HL-60 (cell line): ENCODE results near the gene GGT7.

Experiments used
- DNase-seq, 2 experiments: peaks; one replicate each; pipeline ENCODE4 v3.0.0-alpha.2; 2010 to 2020; ENCODE audit warnings: low read depth in 1 of 2, low spot score in 1 of 2
- H3K27ac ChIP-seq: fragments of 250-450 bp; sonication (Bioruptor Pico); replicated peaks from 2 replicates; pipeline ENCODE4 v1.5.1; 2020; ENCODE audit warnings: mild to moderate bottlenecking, moderate library complexity
- H3K27me3 ChIP-seq: fragments of 250-450 bp; sonication (Bioruptor Pico); 2 replicates; pipeline ENCODE4 v1.5.1; 2021; ENCODE audit warnings: mild to moderate bottlenecking, moderate library complexity; ENCODE audit not compliant: insufficient read depth, poor library complexity, severe bottlenecking
- H3K4me3 ChIP-seq: replicated peaks from 2 replicates; pipeline ENCODE4 v1.5.1; 2011; ENCODE audit warnings: mild to moderate bottlenecking, control low read depth, low read length; ENCODE audit not compliant: insufficient read depth
- CTCF ChIP-seq: IDR thresholded peaks from one replicate; pipeline ENCODE4 v1.5.1; 2011; ENCODE audit warnings: low read length, control low read depth, inconsistent platforms; ENCODE audit not compliant: insufficient read depth
- GABPA ChIP-seq: IDR thresholded peaks from 2 replicates; pipeline ENCODE4 v1.6.1; 2012; ENCODE audit warnings: low read depth
- POLR2AphosphoS5 ChIP-seq: IDR thresholded peaks from 2 replicates; pipeline ENCODE4 v1.6.1; 2012; ENCODE audit warnings: low read depth
- SPI1 ChIP-seq: IDR thresholded peaks from 2 replicates; pipeline ENCODE4 v1.6.1; 2012; ENCODE audit warnings: low read depth, mild to moderate bottlenecking, borderline replicate concordance
- TF ChIP-seq, protein P1 (sequence below): IDR thresholded peaks from 2 replicates; pipeline ENCODE4 v1.6.1; 2012; ENCODE audit warnings: low read depth; ENCODE audit not compliant: insufficient replicate concordance

Gene GGT7

DNA sequence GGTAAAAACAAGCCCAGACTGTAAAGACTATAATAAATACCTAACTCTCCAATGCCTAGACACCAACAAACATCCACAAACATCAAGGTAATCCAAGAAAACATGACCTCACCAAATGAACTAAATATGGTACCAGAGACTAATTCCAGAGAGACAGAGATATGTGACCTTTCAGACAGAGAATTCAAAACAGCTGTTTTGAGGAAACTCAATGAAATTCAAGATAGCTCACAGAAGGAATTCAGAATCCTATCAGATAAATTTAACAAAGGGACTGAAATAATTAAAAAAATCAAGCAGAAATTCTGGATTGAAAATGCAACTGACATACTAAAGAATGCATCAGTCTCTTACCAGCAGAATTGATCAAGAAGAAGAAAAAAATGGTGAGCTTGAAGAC, 73.8 kb downstream of the GGT7 start:
- Histone ChIP-seq H3K4me3 (no peak overlapping the region), H3K27me3 (no peaks in the 10 kb centered on the region), H3K27ac (no peak overlapping the region)
- TF ChIP-seq POLR2AphosphoS5 (no peak), GABPA (no peak), CTCF (no peak), SPI1 (no peak)
- TF ChIP-seq, protein P1, sequence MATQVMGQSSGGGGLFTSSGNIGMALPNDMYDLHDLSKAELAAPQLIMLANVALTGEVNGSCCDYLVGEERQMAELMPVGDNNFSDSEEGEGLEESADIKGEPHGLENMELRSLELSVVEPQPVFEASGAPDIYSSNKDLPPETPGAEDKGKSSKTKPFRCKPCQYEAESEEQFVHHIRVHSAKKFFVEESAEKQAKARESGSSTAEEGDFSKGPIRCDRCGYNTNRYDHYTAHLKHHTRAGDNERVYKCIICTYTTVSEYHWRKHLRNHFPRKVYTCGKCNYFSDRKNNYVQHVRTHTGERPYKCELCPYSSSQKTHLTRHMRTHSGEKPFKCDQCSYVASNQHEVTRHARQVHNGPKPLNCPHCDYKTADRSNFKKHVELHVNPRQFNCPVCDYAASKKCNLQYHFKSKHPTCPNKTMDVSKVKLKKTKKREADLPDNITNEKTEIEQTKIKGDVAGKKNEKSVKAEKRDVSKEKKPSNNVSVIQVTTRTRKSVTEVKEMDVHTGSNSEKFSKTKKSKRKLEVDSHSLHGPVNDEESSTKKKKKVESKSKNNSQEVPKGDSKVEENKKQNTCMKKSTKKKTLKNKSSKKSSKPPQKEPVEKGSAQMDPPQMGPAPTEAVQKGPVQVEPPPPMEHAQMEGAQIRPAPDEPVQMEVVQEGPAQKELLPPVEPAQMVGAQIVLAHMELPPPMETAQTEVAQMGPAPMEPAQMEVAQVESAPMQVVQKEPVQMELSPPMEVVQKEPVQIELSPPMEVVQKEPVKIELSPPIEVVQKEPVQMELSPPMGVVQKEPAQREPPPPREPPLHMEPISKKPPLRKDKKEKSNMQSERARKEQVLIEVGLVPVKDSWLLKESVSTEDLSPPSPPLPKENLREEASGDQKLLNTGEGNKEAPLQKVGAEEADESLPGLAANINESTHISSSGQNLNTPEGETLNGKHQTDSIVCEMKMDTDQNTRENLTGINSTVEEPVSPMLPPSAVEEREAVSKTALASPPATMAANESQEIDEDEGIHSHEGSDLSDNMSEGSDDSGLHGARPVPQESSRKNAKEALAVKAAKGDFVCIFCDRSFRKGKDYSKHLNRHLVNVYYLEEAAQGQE, result no peak
- no peak for DNase-seq

- DNase-seq, result no peak
- Histone ChIP-seq H3K27ac (no peak overlapping the region), H3K27me3 (no peaks in the 10 kb centered on the region), H3K4me3 (no peak overlapping the region)
- TF ChIP-seq POLR2AphosphoS5, result no peak
- TF ChIP-seq CTCF, result no peak
- TF ChIP-seq GABPA, result no peak
- TF ChIP-seq SPI1, result no peak
- TF ChIP-seq, protein P1, result no peak
Observed at GRCh38 chr20:34798328-34798727, 74.3 kb downstream of the GGT7 start.

- TF ChIP-seq, protein P1, result no peak
- TF ChIP-seq GABPA, result no peak
- H3K27ac ChIP-seq, result no peak overlapping the region
- no peak overlapping the region for H3K4me3 ChIP-seq
- no peaks in the 10 kb centered on the region for H3K27me3 ChIP-seq
- DNase-seq, result no peak
Observed at GRCh38 chr20:34797012-34797995, 75.4 kb downstream of the GGT7 start.
